HEK293 (cell line): Measurements from ENCODE around the gene STMP1.

Experiments used
- FEZF1 ChIP-seq: fragments of 450-650 bp; formaldehyde crosslinking; IDR thresholded peaks from 2 replicates; pipeline ENCODE4 v1.5.1; 2016; ENCODE audit warnings: missing biosample characterization, missing genetic modification characterization
- GLI2 ChIP-seq: fragments of 450-650 bp; formaldehyde crosslinking; IDR thresholded peaks from 2 replicates; pipeline ENCODE4; 2017; ENCODE audit warnings: missing biosample characterization, missing genetic modification characterization, low read depth, borderline replicate concordance
- IKZF3 ChIP-seq: fragments of 450-650 bp; IDR thresholded peaks from 2 replicates; pipeline ENCODE4 v1.5.0; 2018; ENCODE audit warnings: missing biosample characterization, mild to moderate bottlenecking, missing genetic modification characterization, moderate library complexity
- KLF1 ChIP-seq: fragments of 450-650 bp; formaldehyde crosslinking; IDR thresholded peaks from 2 replicates; pipeline ENCODE4 v1.5.1; 2016; ENCODE audit warnings: missing biosample characterization, missing genetic modification characterization
- KLF10 ChIP-seq: fragments of 450-650 bp; IDR thresholded peaks from 2 replicates; pipeline ENCODE4 v1.5.1; 2018; ENCODE audit warnings: missing biosample characterization, mild to moderate bottlenecking, missing genetic modification characterization
- MYNN ChIP-seq: fragments of 450-650 bp; formaldehyde crosslinking; IDR thresholded peaks from 2 replicates; pipeline ENCODE4 v1.5.1; 2016; ENCODE audit warnings: missing biosample characterization, missing genetic modification characterization, borderline replicate concordance
- SALL2 ChIP-seq: fragments of 450-650 bp; formaldehyde crosslinking; IDR thresholded peaks from 2 replicates; pipeline ENCODE4 v1.5.0; 2017; ENCODE audit warnings: missing biosample characterization, mild to moderate bottlenecking, missing genetic modification characterization, borderline replicate concordance
- SP7 ChIP-seq: fragments of 450-650 bp; formaldehyde crosslinking; IDR thresholded peaks from 2 replicates; pipeline ENCODE4 v1.5.1; 2016; ENCODE audit warnings: missing biosample characterization, missing genetic modification characterization
- ZBTB26 ChIP-seq: fragments of 450-650 bp; formaldehyde crosslinking; optimal IDR thresholded peaks from 2 replicates; pipeline ENCODE3; 2016; ENCODE audit warnings: missing biosample characterization, mild to moderate bottlenecking, missing genetic modification characterization
- ZBTB48 ChIP-seq: fragments of 450-650 bp; formaldehyde crosslinking; IDR thresholded peaks from 2 replicates; pipeline ENCODE4 v1.5.1; 2016; ENCODE audit warnings: missing biosample characterization, missing genetic modification characterization
- ZEB2 ChIP-seq: fragments of 450-650 bp; formaldehyde crosslinking; IDR thresholded peaks from 2 replicates; pipeline ENCODE4 v1.5.1; 2016; ENCODE audit warnings: missing biosample characterization, missing genetic modification characterization
- ZNF10 ChIP-seq: fragments of 450-650 bp; formaldehyde crosslinking; IDR thresholded peaks from 2 replicates; pipeline ENCODE4 v1.5.1; 2017; ENCODE audit warnings: missing biosample characterization, missing genetic modification characterization
- ZNF2 ChIP-seq: fragments of 450-650 bp; formaldehyde crosslinking; IDR thresholded peaks from 2 replicates; pipeline ENCODE4 v1.5.1; 2016; ENCODE audit warnings: missing biosample characterization, missing genetic modification characterization
- ZNF248 ChIP-seq: fragments of 450-650 bp; formaldehyde crosslinking; IDR thresholded peaks from 2 replicates; pipeline ENCODE4 v1.5.1; 2017; ENCODE audit warnings: missing biosample characterization, missing genetic modification characterization
- ZNF26 ChIP-seq: fragments of 450-650 bp; formaldehyde crosslinking; IDR thresholded peaks from 2 replicates; pipeline ENCODE4 v1.5.1; 2016; ENCODE audit warnings: missing biosample characterization, missing genetic modification characterization
- ZNF280C ChIP-seq: fragments of 450-650 bp; formaldehyde crosslinking; IDR thresholded peaks from 2 replicates; pipeline ENCODE4 v1.5.1; 2016; ENCODE audit warnings: missing biosample characterization, missing genetic modification characterization
- ZNF37A ChIP-seq: fragments of 450-650 bp; IDR thresholded peaks from 2 replicates; pipeline ENCODE4 v1.5.1; 2018; ENCODE audit warnings: missing biosample characterization, missing genetic modification characterization
- ZNF48 ChIP-seq: fragments of 450-650 bp; formaldehyde crosslinking; IDR thresholded peaks from 2 replicates; pipeline ENCODE4 v1.5.1; 2016; ENCODE audit warnings: missing biosample characterization, missing genetic modification characterization
- ZNF501 ChIP-seq: fragments of 450-650 bp; formaldehyde crosslinking; IDR thresholded peaks from 2 replicates; pipeline ENCODE4 v1.5.1; 2016; ENCODE audit warnings: missing biosample characterization, missing genetic modification characterization
- ZNF514 ChIP-seq: fragments of 450-650 bp; formaldehyde crosslinking; IDR thresholded peaks from 2 replicates; pipeline ENCODE4 v1.5.1; 2016; ENCODE audit warnings: missing biosample characterization, missing genetic modification characterization
- ZNF600 ChIP-seq: fragments of 450-650 bp; formaldehyde crosslinking; IDR thresholded peaks from 2 replicates; pipeline ENCODE4 v1.5.1; 2016; ENCODE audit warnings: missing biosample characterization, missing genetic modification characterization
- ZNF654 ChIP-seq: fragments of 450-650 bp; formaldehyde crosslinking; IDR thresholded peaks from 2 replicates; pipeline ENCODE4 v1.5.1; 2016; ENCODE audit warnings: low read depth, missing biosample characterization, missing genetic modification characterization
- ZNF692 ChIP-seq: fragments of 450-650 bp; formaldehyde crosslinking; IDR thresholded peaks from 2 replicates; pipeline ENCODE4 v1.5.1; 2016; ENCODE audit warnings: missing biosample characterization, missing genetic modification characterization
- ZSCAN23 ChIP-seq: fragments of 450-650 bp; formaldehyde crosslinking; IDR thresholded peaks from 2 replicates; pipeline ENCODE4 v1.5.1; 2016; ENCODE audit warnings: missing biosample characterization, missing genetic modification characterization
- TF ChIP-seq, protein P1 (sequence below): fragments of 450-650 bp; formaldehyde crosslinking; conservative IDR thresholded peaks from 2 replicates; pipeline ENCODE4 v1.5.1; 2016; ENCODE audit warnings: low read depth, missing biosample characterization, missing genetic modification characterization
- TF ChIP-seq, protein P2 (sequence below): fragments of 450-650 bp; formaldehyde crosslinking; IDR thresholded peaks from 2 replicates; pipeline ENCODE4 v1.5.1; 2016; ENCODE audit warnings: missing biosample characterization, missing genetic modification characterization

Gene STMP1

DNA sequence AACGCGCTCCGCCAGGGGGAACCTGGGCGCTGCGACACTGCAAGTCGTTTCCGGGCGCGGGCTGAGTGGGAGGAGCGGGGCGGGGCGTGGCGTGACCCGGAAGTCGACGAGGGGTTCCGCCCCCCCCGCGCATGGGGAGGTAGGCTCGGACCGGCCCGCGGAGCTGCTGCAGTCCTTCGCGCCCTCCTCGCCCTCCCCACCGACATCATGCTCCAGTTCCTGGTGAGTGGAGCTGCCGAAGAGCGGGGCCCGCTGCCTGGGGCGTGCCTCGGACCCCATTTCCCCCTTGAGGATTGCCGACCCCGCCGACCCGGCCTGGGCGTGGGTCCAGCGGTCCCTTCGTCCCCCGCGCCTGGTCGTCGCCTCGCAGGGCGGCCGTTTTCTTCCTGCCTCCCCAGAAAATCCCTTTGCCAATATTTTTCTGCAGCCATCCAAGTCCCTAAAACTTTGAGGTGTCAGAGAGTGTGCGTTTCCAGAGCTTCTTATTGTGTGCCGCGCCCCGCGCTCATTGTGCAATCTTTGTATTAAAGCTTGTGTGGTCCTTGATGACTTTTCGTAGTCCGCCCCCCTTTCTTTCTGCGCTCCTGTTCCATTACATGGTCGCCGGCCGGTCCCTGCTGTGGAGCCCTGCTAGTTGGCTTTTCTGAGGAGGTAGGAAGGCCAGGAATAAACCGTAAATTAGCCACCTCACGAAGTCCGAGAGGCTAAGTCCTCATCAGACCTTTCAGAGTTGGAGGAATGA lies at the start of gene STMP1 (continued):
- TF ChIP-seq ZBTB26 (tag by site-specific recombination) (peak; percentile 91), ZNF37A (tag by site-specific recombination) (no peak), ZEB2 (tag by site-specific recombination) (peak; percentile 54; the same call in 1 of the 2 replicates), ZNF692 (peak; percentile 95), ZNF48 (tag by site-specific recombination) (no peak), KLF1 (peak; percentile 91), ZNF600 (tag by site-specific recombination) (peak; percentile 81), ZNF514 (no peak), GLI2 (tag by site-specific recombination) (no peak), ZNF280C (no peak), SP7 (tag by site-specific recombination) (peak; percentile 75), KLF10 (tag by site-specific recombination) (peak; percentile 62; the same call in 1 of the 2 replicates), ZNF501 (peak; percentile 96), ZNF248 (tag by site-specific recombination) (no peak), ZBTB48 (tag by site-specific recombination) (peak; percentile 63), ZNF654 (tag by site-specific recombination) (no peak), ZSCAN23 (tag by site-specific recombination) (no peak), SALL2 (no peak), FEZF1 (no peak), MYNN (tag by site-specific recombination) (no peak), ZNF10 (0 out of 2 replicates have a peak, but pooled peaks have one; percentile 29), ZNF26 (tag by site-specific recombination) (no peak), ZNF2 (tag by site-specific recombination) (peak; percentile 78), IKZF3 (peak; percentile 37; the same call in 1 of the 2 replicates)
- TF ChIP-seq, protein P1, sequence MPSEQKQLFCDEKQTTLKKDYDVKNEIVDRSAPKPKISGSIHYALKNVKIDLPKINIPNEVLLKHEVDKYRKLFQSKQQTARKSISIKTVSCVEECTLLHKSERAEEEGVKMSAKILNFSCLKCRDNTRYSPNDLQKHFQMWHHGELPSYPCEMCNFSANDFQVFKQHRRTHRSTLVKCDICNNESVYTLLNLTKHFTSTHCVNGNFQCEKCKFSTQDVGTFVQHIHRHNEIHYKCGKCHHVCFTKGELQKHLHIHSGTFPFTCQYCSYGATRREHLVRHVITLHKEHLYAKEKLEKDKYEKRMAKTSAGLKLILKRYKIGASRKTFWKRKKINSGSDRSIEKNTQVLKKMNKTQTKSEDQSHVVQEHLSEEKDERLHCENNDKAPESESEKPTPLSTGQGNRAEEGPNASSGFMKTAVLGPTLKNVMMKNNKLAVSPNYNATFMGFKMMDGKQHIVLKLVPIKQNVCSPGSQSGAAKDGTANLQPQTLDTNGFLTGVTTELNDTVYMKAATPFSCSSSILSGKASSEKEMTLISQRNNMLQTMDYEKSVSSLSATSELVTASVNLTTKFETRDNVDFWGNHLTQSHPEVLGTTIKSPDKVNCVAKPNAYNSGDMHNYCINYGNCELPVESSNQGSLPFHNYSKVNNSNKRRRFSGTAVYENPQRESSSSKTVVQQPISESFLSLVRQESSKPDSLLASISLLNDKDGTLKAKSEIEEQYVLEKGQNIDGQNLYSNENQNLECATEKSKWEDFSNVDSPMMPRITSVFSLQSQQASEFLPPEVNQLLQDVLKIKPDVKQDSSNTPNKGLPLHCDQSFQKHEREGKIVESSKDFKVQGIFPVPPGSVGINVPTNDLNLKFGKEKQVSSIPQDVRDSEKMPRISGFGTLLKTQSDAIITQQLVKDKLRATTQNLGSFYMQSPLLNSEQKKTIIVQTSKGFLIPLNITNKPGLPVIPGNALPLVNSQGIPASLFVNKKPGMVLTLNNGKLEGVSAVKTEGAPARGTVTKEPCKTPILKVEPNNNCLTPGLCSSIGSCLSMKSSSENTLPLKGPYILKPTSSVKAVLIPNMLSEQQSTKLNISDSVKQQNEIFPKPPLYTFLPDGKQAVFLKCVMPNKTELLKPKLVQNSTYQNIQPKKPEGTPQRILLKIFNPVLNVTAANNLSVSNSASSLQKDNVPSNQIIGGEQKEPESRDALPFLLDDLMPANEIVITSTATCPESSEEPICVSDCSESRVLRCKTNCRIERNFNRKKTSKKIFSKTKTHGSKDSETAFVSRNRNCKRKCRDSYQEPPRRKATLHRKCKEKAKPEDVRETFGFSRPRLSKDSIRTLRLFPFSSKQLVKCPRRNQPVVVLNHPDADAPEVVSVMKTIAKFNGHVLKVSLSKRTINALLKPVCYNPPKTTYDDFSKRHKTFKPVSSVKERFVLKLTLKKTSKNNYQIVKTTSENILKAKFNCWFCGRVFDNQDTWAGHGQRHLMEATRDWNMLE (tag by site-specific recombination) = peak; percentile 92
- TF ChIP-seq, protein P2, sequence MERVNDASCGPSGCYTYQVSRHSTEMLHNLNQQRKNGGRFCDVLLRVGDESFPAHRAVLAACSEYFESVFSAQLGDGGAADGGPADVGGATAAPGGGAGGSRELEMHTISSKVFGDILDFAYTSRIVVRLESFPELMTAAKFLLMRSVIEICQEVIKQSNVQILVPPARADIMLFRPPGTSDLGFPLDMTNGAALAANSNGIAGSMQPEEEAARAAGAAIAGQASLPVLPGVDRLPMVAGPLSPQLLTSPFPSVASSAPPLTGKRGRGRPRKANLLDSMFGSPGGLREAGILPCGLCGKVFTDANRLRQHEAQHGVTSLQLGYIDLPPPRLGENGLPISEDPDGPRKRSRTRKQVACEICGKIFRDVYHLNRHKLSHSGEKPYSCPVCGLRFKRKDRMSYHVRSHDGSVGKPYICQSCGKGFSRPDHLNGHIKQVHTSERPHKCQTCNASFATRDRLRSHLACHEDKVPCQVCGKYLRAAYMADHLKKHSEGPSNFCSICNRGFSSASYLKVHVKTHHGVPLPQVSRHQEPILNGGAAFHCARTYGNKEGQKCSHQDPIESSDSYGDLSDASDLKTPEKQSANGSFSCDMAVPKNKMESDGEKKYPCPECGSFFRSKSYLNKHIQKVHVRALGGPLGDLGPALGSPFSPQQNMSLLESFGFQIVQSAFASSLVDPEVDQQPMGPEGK (tag by site-specific recombination) = peak; percentile 99
